Skeletal muscle cell (primary cell): ENCODE results near the gene LRRFIP2.
"Not testable (repeated sequence)": the region's sequence is repeated elsewhere in the genome, so short reads cannot be mapped to it uniquely, and the experiment has no call there.

ENCODE experiments used
- DNase-seq: peaks from one replicate; pipeline ENCODE4 v3.0.0-alpha.2; 2010; ENCODE audit warnings: low read depth
- H3K4me3 ChIP-seq: 2 replicates; pipeline ENCODE4 v1.5.1; 2011; ENCODE audit warnings: low read depth, mild to moderate bottlenecking, control low read depth, low read length, moderate library complexity

The LRRFIP2 gene

DNA sequence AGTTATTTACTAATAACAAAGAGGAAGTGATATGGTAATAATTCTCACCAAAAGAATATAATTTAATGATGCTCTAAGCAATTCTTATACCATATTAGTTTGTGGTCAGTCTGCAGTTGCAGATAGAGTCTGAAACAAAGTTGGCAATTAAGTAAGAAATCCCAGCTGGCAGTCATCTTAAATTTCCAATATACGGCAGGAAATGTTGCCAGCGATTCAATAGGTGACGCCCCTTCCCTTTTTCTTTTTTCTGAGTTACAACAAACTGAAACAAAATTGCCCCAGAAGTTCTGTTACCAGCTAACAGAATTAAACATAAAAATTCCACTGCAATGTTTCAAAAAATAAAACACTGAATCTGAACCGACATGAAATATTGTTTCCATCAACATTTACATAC lies 26.7 kb downstream of the LRRFIP2 start:
- no peak overlapping the region for H3K4me3 ChIP-seq
- DNase-seq = no peak

DNA sequence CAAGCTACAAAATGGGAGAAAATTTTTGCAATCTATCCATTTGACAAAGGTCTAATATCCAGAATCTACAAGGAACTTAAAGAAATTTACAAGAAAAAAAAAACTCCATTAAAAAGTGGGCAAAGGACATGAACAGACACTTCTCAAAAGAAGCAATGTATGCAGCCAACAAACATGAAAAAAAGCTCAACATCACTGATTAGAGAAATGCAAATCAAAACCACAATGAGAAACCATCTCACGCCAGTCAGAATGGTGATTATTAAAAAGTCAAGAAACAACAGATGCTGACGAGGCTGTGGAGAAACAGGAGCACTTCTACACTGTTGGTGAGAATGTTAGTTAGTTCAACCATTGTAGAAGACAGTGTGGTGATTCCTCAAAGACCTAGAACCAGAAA lies 27.5 kb downstream of the LRRFIP2 start:
- not testable (repeated sequence) for DNase-seq, H3K4me3 ChIP-seq

DNA sequence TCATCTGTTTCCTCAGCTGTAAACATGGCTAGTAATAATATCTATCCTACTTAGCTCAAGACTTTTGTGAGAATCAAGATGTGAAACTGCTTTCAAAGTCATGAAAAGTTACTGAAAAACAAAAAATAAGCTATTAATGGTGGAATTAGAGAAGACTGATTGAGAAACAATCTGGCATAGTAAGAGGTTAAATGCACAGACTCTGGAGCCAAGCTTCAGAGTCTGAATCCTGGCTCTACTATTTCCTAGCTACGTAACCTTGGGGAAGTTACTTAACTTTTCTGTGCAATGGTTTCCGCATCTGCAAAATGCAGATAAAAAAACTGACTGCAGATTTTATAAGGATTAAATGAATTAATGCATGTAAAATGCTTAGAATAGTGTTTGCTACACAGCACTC lies 28.8 kb downstream of the LRRFIP2 start:
- DNase-seq = no peak
- no peak overlapping the region for H3K4me3 ChIP-seq

DNA sequence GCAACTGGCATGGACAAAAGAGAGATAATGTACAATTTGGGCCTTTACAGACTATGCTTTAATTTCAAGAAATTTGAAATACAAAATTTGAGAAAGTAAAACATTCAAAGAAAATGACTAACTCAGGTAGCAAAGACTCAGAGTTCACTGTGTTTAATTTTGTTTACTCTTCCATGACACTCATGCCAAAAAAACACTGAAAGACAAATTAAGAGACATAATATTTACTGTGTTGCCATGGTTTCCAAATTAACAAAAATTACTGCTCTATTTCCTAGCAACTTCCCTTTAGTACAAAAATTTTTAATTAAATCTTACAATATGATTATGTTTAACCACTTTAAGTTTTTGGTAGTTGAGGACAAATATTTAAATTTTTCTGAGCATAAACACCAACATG lies 29.6 kb downstream of the LRRFIP2 start:
- no peak for DNase-seq
- H3K4me3 ChIP-seq = no peak overlapping the region

DNA sequence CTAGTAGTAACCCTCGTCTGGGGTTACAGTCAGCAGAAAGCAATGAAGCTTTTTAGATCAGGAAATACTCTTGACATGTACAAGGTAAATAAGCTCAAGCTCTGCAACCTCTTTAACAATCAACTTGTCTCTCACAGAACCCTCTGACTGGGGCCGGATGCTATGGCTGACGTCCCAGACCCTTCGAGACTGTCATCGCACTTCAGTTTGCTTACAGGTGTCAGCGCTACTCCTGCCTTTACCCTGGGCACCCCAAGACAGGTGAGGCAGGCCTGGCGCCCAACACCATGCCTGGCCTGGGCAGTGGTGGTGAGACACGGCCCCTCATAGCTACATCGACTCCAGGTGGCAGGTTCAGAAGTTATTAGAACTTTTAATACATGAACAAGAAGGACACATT lies 30.6 kb downstream of the LRRFIP2 start:
- no peak overlapping the region for H3K4me3 ChIP-seq
- no peak for DNase-seq

DNA sequence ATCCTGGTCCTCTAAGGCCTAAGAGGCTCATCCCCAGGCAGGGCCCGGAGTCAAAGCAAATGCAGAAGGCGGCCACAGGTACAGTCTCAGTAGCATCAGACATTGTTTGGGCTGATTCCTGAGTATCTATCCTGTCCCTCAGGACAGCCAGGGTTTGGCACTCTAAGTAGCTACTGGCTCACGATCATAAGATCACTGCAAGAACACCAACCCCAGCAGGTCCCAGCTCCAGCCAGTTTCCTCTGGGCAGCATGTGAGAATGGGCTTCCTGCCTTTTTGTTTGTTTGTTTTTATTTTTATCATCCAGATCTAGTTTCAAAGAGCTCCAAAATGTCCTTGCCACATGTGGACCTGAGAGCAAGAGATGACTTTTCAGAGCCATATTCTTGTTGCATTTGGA lies 32.7 kb downstream of the LRRFIP2 start:
- no peak overlapping the region for H3K4me3 ChIP-seq
- DNase-seq = no peak

DNA sequence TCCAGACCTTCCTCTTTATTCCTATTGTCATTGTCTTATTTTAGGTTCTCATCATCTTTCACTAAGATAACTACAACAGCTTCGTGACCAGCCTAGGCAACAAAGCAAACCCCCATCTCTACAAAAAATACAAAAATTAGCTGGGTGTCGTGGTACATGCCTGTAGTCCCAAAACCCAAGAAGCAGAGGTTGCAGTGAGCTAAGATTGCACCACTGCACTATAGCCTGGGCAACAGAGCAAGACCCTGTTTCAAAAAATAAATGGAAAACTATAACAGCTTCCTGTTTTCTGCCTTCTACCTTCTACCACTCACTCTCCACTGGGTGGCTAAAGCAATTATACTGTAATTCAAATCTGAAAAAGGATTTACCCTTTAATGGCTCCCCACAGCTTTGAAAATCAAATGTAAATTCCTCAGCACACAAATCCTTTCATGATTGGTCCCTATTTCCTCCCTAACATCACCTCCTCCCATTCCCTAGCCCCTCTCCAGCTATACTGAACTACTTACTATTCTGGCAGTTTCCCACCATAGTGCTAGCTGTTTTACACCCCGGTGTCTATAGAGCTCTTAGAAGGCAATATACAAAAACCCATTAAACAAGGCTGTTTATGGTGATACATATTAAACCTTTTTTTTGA lies 33.4 kb downstream of the LRRFIP2 start:
- no peak overlapping the region for H3K4me3 ChIP-seq
- DNase-seq = no peak

DNA sequence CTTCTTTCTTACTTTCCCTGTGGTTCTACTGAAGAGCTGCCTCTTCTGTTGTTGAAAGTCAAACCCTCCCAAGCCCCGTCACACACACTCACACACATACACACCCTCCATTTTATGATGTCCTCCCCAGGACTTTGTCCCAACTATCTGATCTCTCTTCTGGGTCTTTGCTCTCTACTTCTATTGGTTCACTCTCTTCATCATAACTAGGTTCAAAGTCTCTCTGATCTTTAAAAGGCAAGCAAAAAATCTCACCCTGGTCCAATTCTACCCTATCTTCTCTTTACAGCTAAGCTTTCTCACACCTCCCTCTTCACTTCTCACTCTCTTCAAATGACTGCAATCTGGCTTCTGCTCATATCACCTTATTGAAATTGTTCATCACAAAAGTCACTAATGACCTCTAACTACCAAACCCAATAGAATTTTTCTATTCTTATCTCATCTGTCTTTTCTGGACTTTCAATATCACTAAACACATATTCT lies 34.8 kb downstream of the LRRFIP2 start:
- no peak for DNase-seq
- H3K4me3 ChIP-seq = no peak overlapping the region

DNA sequence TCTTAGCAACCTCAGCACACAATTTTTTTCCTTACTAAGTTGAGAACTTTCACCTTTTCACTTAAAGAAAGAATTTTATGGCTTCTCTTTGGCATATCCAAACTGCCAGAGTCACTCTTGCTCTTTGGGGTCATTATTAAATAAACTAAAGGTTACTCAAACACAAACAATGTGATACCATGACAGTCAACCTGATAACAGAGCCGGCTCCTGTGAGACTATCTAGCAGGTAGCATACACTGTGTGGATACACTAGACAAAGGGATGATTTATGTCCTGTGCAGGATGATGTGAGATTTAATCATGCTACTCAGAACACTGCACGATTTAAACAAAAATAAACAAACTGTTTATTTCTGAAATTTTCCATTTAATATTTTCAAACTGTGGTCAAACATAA lies 35.6 kb downstream of the LRRFIP2 start:
- no peak for DNase-seq
- no peak overlapping the region for H3K4me3 ChIP-seq

DNA sequence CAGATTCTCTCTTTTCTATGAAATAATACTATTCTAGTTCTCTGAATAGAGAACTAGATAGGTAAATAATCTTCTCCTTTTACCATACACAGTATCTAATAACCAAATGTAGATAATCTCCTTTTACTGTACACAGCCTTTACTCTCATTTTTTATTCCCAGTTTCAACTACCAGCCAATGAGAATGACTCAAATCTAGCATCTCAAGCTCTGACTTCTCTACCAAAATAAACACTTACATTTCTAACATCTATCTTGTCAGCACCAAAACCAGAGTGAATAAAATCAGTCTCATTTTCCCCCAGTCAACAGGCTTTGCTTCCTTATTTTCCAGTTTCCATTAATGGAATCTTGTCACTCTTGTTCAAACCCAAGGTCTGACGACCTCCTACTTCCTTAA lies 36.9 kb downstream of the LRRFIP2 start:
- no peak for DNase-seq
- no peak overlapping the region for H3K4me3 ChIP-seq

DNA sequence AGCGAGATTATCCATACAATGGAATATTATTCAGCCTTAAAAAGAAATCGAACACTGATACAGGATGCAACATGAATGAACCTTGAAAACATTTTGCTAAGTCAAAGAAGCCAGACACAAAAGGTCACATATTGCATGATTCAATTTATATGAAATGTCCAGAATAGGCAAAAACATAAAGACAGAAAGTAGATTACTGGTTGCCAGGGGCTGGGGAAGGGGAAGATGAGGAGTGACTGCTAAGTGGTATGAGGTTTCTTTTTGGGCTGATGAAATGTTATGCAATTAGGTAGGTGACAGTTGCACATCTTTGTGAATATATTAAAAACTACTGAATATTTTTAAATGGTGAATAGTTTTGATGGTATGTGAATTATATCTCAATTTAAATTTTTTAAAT lies 38.3 kb downstream of the LRRFIP2 start:
- DNase-seq = no peak
- no peak overlapping the region for H3K4me3 ChIP-seq

DNA sequence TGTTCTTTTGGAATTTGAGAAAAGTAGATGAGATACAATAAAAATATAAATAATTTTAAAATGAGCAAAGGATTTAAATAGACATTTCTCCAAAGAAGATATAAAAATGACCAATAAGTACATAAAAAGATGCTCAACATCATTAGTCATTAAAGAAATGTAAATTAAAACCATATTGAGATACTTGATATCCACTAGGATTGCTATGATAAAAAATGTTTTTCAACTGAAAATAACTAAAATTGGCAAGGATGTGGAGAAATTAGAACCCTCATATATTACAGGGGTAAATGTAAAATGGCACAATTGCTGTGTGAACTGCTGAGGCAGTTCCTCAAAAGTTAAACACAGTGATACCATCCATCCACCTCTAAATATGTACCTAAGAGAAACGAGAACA lies 38.8 kb downstream of the LRRFIP2 start:
- H3K4me3 ChIP-seq = no peak overlapping the region
- DNase-seq = no peak

DNA sequence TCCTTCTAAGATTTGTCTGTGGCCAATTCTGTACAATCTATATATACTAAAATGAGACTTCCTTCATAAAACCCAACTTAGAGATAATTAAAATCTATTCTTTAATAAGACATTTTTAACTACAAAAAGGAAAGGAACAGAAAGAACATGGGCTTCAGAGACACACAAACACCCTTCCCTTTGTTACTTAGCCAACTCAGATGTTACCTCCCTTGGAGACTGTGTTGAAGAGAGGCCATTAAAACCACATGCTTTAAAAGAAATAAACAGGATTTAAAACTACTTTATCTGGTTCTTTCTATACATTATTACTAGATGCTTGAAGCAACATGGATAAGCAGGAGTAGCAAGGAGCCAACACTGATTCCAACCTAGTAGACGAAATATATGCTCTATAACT lies 42.0 kb downstream of the LRRFIP2 start:
- DNase-seq = no peak
- H3K4me3 ChIP-seq = no peak overlapping the region

DNA sequence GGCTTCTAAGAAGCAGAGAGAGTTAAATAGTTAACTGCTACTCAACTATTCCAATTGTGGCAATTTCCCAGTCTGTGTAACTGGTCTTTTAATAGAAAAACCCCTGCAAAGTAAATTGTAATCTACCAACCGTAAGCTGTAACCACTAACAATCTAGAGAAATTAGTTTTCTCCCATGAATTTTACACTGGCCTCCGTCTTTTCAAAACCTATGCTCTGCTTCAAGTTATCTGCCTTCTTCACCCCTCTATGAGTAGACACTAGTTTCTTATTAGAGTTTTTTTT lies 42.6 kb downstream of the LRRFIP2 start:
- no peak overlapping the region for H3K4me3 ChIP-seq
- no peak for DNase-seq

DNA sequence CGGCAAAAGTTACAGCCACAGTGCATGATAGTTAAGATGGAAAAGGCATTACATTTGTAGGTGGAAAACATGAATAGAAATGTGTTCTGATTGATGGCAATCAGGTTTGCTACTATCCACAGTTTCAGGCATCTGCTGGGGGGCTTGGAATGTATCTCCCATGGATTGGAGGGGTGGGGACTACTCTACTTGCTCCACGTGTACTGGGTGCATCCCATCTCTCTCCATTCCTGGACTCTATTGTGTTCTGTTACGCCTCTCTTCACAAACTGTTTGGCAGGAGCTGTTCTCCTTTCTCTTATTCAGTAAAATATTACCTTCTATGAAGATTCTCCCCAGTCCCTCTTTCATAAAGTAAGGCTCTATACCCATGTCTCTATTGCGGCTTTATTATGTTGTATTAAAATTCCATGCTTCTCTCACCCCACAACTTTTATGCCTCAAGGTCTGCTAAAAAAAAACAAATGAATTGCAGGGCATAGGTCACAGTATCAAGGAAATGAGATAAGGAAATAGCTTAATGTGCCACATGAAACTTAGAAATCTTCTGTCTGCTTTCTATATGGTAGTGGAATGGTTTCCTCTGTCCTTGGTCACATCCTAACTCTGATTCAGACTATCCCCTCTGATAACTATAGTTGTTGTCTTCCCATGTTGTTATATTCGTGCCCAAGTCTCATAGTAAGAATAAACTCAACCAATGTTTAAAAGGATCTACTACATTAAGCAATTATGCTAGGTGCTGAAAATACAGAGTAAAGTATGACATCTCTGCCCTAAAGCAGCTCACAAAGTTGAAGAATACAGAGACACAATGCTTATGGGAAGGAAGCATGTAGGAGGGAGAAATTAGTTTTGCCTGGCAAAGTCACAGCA lies 43.2 kb downstream of the LRRFIP2 start:
- no peak for DNase-seq

DNA sequence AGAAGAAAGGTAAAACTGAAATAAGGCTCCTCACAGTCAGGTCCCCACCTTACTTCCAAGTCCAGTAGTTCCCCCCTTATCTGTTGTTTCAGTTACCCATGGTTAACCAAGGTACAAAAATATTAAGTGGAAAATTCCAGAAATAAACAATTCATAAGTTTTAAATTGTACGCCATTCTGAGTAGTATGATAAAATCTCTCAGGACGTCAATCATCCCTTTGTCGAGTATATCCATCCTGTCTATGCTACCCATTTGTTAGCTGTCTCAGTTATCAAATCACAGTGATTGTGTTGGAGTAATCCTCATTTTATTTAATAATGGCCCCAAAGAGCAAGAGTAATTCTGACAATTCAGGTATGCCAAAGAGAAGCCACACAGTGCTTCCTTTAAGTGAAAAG lies 43.9 kb downstream of the LRRFIP2 start:
- no peak for DNase-seq
- no peak overlapping the region for H3K4me3 ChIP-seq

More for the DNA sequence above, 43.2 kb downstream of the LRRFIP2 start:
- no peak overlapping the region for H3K4me3 ChIP-seq

DNA sequence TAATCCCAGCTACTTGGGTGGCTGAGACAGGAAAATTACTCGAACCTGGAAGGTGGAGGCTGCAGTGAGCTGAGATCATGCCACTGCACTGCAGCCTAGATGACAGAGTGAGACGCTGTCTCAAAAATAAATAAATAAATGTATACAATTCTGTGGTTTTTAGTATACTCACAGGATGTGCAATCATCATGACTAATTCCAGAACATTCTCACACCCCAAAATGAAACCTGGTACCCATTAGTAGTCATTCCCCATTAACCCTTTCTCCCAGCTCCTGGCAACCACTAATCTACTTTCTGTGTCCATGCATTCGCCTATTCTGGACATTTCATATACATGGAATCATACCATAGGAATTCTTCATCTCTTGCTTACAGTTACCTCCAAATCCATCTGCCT lies 44.5 kb downstream of the LRRFIP2 start:
- H3K4me3 ChIP-seq = no peak overlapping the region
- DNase-seq = peak; percentile 26

DNA sequence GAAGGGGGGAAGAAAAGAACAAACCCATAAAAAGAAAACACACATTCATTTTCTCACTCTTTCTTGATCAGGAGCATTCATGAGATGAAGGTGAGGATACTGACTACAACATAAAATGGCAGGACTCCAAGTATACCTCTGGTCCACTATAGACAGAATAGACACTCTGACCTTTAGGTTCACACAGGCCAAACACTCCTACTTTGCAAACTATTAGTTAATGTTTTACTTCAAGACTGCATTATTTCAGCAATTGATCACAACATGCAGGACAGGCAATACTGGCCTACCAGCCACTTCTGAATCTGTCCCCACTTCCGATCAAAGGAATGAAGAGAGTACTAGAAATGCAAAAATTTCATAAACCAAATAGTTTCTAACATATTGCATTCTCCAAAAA lies 47.0 kb downstream of the LRRFIP2 start:
- DNase-seq = no peak
- no peak overlapping the region for H3K4me3 ChIP-seq

DNA sequence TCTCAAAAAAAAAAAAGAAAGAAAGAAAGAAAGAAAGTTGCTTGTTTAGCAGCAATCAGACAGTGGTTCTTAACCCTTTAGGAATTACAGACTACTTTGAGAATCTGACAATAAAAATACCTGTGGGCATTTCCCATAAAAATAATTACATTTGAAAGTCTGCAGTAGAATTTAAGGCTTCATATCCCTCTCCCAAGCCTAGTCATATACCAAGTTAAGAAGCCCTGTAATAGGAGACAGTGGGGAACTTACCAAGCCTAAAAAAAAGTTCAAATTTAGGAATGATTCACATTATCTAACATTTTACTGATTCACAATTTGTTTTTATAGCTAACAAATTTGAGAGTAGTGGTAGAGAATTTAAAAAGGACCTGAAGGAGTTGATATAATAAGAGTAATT lies 47.5 kb downstream of the LRRFIP2 start:
- no peak for DNase-seq
- no peak overlapping the region for H3K4me3 ChIP-seq

DNA sequence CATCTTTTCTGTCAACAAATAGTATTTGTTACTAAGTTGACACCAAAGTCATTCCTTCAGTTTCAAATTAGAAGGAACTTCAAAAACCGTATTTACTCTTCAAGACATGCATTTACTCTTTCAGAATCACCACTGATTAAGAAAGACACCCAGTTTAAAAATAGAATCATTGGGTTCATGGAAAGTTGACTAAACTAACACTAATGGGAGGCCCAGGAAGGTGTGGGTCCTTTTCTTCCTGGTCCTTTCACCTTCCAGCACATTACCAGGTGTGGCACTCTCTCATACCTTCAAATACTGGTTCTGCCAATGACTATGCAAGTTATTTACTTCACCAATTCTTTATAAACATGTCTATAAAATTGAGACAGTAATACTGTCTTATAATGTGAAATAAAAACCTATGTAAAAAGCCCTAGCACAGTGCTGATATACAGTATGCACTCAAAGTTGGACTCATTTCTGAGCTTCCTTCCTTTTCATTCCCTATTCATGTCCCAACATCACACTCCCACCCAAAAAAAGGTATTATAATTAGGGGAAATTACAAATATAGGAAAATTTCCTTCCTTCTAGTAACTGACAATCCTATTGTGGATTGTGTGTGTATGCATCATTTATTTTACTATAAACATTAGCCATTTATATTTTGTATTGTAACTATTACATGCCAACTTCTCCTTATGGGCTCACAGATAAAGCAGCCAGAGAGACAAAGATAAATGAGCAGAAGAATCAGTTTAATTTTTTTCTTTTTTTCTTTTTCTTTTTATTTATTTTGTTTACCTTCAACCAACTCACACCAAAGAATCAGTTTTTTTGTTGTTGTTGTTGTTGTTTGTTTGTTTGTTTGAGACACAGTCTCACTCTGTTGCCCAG lies 48.9 kb downstream of the LRRFIP2 start:
- no peak for DNase-seq
- no peak overlapping the region for H3K4me3 ChIP-seq
